ENCODE measurements around the gene TNNT3. TPM values are rescaled to one million over a fixed set of nuclear protein-coding genes. Genes with fewer than 3 reads are reported as not detected.
"Not testable (repeated sequence)": the region's sequence is repeated elsewhere in the genome, so short reads cannot be mapped to it uniquely, and the experiment has no call there.

The TNNT3 gene
- 10 to 100 TPM; 17.9 to 45.3 TPM for total RNA-seq
- long read RNA-seq, donor 1, partial matches to known transcripts = 3 of 8 reads
- long read RNA-seq, donor 1, other reads (novel, unspliced or antisense) = 4 of 8 reads
- long read RNA-seq, donor 2, partial matches to known transcripts = 2 of 11 reads
- long read RNA-seq, donor 2, other reads (novel, unspliced or antisense) = 6 of 11 reads

DNA sequence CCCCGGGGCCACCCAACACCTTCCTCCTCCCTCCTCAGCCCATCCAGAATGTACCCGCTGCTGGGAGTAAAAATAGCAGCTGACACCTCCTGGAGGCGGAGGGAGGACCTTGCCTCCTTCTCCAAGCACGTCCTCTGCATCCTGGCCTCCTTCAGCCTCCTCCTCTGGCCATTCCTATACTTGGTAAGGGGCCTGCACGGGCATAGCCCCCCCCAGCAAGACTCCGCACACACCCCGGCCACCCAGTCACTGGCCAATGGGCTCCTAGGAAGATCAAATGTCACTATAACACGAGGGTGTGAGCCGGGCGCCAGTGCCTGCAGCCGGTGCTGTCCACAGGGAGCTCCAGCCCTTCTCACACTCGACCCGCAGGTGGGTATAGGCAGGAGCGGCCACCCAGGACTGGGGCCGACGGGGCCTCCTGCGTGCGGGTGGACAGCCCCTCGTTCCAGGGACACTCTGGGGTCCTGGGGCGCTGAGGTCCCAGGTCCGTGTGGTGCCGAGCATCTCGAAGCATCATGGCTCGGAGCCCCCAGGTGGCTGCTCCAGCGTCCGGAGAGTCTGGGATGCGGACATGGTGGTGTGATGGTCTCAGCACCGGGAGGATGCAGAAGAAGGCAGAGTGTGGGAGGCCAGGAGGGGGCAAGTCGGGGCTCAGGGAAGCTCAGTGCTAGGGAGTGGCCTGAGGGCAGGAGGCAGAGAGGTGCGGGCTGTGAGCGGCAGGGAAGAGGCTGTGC is at the start of gene TNNT3:
Gene TNNT3 (plus strand): TSS at position 313 of the 737 bp plus-strand sequence. CDS start 3,172 bp downstream, outside the sequence.
- peak; percentile 80 for DNase-seq (ENCODE audit: low spot score)
- intact Hi-C loops (cut with DNase I) = loop anchor here in 1 of 2 donors (5.0 kb wide), 1 partner anchor 37 kb away; no protein-coding TSS in a partner anchor

DNA sequence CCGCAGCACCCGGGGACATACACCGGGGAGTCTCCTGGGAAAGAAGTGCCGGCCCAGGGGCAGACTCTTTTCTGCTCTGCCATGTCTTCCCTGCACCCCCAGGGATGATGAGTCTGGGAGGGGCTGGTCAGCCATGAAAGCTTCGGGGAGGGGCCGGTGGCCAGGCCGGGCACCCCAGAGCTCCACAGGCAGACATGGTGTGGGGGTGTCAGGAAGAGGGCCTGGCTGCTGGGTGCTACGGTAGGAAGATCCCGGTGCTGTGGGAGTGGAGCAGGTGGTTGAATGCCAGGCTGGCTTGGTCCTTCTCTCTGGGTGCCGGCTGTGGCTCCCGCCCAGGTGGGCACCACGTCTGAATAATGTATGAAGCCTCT is 49.2 kb upstream of the TNNT3 start:
- intact Hi-C loops (cut with DNase I) = no loop called here

GRCh38 chr11:1870721-1871466 is 48.6 kb upstream of the TNNT3 start:
- peak; percentile 79 for DNase-seq (ENCODE audit: low spot score)
- intact Hi-C loops (cut with DNase I) = no loop called here

More for the DNA sequence above, 49.2 kb upstream of the TNNT3 start:
- DNase-seq (ENCODE audit: low spot score) = no peak

DNA sequence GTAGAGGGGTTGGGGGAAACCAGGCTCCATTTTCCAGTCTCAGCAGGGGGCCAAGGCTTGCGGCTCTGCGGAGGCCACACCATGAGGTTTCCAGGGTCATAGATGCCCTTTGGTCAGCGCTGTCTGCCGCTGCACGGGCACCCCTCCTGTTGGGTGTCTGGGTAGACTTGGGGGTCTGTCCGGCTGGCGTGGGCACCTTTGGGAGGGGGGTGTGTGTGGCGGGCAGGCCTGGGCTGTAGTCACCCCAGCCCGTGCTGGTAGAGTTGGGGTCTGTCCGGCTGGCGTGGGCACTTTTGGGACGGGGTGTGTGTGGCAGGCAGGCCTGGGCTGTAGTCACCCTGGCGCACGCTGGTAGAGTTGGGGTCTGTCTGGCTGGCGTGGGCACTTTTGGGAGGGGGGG is 48.0 kb upstream of the TNNT3 start:
- intact Hi-C loops (cut with DNase I) = no loop called here
- DNase-seq (ENCODE audit: low spot score) = peak; percentile 71

DNA sequence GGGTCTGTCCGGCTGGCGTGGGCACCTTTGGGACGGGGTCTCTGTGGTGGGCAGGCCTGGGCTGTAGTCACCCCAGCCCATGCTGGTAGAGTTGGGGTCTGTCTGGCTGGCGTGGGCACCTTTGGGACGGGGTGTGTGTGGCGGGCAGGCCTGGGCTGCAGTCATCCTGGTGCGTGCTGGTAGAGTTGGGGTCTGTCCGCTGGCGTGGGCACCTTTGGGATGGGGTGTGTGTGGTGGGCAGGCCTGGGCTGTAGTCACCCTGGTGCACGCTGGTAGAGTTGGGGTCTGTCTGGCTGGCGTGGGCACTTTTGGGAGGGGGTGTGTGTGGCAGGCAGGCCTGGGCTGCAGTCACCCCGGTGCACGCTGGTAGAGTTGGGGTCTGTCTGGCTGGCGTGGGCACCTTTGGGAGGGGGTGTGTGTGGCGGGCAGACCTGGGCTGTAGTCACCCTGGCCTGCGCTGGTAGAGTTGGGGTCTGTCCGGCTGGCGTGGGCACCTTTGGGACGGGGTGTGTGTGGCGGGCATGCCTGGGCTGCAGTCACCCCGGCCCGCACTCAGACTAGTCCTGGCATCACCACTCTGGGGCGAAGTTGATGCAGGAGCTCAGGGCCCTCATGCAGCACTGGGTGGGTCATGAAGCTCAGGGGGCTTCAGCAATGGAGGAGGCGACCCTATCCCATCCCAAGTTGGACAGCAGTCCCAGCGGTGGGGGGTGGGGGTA is 47.1 kb upstream of the TNNT3 start:
- peak; percentile 69 for DNase-seq (ENCODE audit: low spot score)
- intact Hi-C loops (cut with DNase I) = no loop called here

DNA sequence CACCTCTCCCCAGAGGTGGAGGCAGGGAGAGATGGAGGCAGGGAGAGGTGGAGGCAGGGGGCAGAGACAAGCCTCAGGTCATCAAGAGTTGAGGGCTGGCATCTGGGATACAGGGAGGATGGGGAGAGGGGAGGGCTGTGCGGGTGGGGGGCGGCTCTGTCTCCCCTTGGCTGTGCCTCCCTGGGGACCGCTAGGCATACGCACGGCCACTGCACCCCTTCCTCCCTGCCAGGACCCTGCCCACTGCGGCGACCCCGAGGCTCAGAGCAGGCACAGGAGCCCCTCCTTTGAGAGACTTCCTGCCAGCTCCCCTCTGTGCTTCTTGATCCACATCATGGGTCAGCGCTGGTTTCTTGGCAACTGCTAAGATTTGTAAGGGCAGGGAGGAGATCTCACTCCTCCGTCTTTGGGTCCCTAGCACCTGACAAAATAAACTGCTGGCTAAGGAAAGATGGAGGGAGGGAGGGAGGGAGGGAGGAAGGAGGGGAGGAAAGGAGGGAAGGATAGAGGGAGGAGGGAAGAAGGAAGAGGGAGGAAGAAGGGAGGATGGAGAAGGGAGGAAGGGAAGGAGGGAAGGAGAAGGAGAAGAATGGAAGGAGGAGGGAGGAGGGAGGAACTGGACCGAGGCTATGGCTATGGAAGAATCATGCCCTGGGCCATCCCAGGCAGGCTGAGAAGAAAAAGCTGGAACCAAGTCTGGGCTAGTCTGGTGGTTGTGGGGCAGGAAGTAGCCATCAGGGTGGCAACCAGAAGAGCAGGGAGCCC is 46.3 kb upstream of the TNNT3 start:
- peak; percentile 83 for DNase-seq (ENCODE audit: low spot score)

GRCh38 chr11:1873813-1874150 is 45.7 kb upstream of the TNNT3 start:
- intact Hi-C loops (cut with DNase I) = not testable (repeated sequence)

More for the DNA sequence above, 46.3 kb upstream of the TNNT3 start:
- intact Hi-C loops (cut with DNase I) = no loop called here

DNA sequence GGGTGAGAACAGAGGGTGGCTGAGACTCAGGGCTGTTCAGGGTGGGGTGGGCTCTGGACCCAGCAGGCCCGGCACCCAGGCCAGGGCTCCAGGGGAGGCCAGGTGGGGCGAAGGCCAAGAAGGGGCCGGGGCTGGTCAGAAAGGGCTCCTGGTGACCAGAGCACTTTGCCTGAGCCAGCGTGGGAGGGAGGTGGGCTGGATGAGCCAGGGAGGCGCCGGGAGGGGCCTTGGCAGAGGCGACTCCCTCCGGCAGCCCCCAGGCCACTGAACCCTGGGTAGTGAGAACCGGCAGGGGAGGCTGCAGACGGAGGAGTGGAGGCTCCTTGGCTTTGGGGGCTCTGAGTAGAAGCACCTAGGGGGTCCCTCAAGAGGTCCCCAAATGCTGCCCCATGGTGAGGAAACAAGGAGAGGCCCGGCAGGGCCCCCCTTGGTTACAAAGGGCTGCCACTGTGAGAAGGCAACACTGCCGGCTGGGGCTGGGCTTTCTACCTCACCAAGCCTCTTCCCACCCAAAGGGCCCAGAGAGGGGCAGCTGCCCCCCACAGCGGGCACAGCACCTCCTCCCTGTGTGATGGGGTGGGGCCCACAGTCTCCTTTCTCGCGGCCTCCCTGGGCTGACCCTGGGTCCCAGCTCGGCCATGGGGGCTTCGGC is 44.9 kb upstream of the TNNT3 start:
- peak; percentile 82 for DNase-seq (ENCODE audit: low spot score)
- intact Hi-C loops (cut with DNase I) = not testable (repeated sequence)

More at GRCh38 chr11:1873813-1874150, 45.7 kb upstream of the TNNT3 start:
- not testable (repeated sequence) for DNase-seq (ENCODE audit: low spot score)

DNA sequence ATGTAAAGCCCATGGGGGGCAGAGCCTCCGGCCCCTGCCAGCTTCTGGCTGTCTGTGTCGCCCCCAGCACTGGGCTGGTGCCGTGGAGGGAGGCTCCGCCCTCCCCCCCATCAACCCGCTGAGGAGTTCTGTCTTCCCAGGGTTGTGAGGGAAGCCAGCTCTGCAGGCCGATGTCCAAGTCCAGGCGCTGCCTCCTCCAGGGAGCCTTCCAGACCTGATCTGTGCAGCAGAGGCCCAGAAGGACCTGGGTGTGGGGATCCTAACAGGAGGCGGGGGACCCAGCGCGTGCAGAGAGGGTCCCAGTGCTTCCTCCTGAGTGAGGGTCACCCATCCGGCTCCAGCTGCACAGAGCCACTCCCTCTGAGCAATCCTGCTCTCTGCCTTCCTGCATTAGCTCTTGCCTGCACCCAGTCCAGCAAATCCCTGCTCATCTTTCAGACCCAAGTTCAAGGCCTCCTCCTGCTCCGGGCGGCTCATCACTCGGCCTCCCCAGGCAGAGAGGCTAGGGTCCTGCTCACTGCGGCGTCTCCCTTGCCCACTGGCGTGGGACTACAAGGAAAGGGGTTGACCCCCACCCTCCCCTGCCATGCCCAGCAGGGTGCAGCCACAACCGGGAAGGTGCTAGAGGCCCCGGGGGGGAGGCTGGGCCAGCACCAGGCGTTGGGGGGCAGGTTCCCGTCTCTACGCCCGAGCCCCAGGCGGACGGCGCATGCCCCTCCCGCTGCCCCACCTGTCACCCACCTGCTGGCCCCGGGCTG is 44.2 kb upstream of the TNNT3 start:
- intact Hi-C loops (cut with DNase I) = no loop called here
- peak; percentile 78 for DNase-seq (ENCODE audit: low spot score)

GRCh38 chr11:1875851-1876301 is 43.6 kb upstream of the TNNT3 start:
- intact Hi-C loops (cut with DNase I); DNase-seq (ENCODE audit: low spot score): not testable (repeated sequence)

DNA sequence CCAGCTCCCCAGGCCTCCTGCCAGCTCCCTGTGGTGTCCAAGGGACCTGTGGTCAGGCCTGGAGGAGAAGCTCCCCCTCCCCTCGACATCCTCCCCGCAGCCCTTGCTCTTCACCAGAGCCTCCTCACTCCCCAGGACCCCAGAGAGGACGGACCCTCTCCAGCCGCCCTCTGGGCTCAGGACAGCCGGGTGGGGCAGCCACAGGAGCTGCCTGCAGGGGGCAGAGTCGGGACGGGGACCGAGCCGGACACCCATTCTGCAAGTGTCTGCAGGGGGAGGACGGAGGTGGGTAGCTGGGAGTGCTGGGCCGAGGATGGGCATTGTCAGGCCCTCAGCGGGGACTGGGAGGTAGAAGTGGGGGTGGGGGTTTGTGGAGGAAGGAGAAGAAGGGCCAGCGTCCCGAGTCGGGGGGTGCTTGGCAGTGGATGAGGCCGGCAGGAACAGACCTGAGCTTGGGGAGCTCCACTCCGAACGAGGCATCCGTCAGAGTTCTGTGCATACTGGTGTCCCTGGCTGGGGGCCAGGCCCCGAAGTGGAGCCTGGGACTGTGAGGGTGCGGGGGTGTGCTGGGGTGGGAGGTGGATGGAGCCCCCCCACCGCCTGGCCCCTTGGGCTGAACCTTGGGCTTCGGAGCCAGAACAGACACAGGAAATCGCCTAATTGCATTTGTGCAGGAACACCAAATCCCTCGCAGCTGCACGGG is 43.0 kb upstream of the TNNT3 start:
- peak; percentile 85 for DNase-seq (ENCODE audit: low spot score)
- intact Hi-C loops (cut with DNase I) = no loop called here

DNA sequence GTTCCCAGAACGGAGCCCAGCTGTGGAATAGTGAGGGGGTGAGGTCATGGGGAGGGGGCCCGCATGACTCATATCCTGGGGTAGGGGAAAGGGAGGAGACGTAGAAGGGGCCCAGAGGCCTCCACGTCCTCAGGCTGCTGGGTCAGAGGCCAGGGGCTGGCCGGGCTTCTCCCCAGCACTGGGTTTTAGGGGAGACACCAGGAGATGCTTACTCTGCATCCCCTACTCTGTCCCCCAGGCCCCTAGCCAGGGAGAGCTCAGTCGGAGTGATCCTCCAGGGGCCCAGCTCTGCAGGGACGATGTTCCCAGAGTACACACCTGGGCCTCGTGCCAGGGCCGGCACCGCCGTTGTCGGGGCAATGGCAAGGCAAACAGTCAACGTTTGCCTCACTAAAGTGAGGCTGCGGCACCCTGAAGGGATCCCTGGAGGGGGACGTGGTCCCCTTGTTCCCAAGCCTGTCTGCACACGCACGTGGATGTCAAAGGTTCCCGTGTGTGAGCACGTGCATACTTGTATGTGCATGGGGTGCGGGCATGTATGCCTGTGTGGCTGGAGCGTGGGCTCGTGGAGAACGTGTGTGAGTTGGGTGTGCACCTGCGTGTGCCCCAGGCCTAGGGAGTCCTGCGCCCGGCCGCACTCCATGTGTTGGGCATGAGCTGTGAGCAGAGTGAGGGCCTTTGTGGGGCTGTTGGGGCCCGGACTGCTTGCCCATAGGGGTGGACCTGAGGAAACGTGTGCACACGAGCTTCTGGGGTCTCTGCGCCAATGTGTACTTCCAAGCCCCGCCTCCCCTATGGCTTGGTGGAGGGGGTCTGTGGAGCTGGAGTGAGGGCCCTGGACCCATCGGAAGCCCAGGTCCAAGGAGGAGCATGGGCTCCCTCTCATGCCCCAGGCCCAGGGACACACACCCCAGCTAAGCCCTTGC is 42.0 kb upstream of the TNNT3 start:
- intact Hi-C loops (cut with DNase I) = no loop called here
- DNase-seq (ENCODE audit: low spot score) = peak; percentile 92

GRCh38 chr11:1878137-1879031 is 41.1 kb upstream of the TNNT3 start:
- intact Hi-C loops (cut with DNase I) = no loop called here
- DNase-seq (ENCODE audit: low spot score) = peak; percentile 83

GRCh38 chr11:1879342-1879940 is 40.1 kb upstream of the TNNT3 start:
- intact Hi-C loops (cut with DNase I) = no loop called here
- DNase-seq (ENCODE audit: low spot score) = peak; percentile 72

Measured in posterior vena cava (tissue), 2 donors.